Osteocyte (in vitro differentiated cells): ENCODE results near the gene TAF8. TPM values are rescaled to one million over a fixed set of nuclear protein-coding genes. Genes with fewer than 3 reads are reported as not detected.

Experiments
- DNase-seq: peaks from one replicate; pipeline ENCODE4 v3.0.0; 2021; ENCODE audit warnings: mixed read lengths; ENCODE audit not compliant: unreplicated experiment; ENCODE audit errors: extremely low spot score
- H3K27ac Mint-ChIP-seq: one replicate; pipeline ENCODE4 v1.8.0; 2021; ENCODE audit warnings: mild to moderate bottlenecking, mixed read lengths; ENCODE audit not compliant: unreplicated experiment
- H3K27me3 Mint-ChIP-seq: one replicate; pipeline ENCODE4 v1.8.0; 2021; ENCODE audit warnings: mixed read lengths; ENCODE audit not compliant: unreplicated experiment
- H3K36me3 Mint-ChIP-seq: one replicate; pipeline ENCODE4 v1.8.0; 2021; ENCODE audit warnings: mixed read lengths; ENCODE audit not compliant: unreplicated experiment
- H3K4me1 Mint-ChIP-seq: one replicate; pipeline ENCODE4 v1.8.0; 2021; ENCODE audit warnings: mixed read lengths; ENCODE audit not compliant: unreplicated experiment
- H3K4me3 Mint-ChIP-seq: one replicate; pipeline ENCODE4 v1.8.0; 2021; ENCODE audit warnings: mild to moderate bottlenecking, moderate library complexity, mixed read lengths; ENCODE audit not compliant: unreplicated experiment
- H3K9me3 Mint-ChIP-seq: one replicate; pipeline ENCODE4 v1.8.0; 2021; ENCODE audit warnings: mixed read lengths; ENCODE audit not compliant: unreplicated experiment
- CTCF ChIP-seq: fragments of 200-600 bp; sonication (generic); IDR thresholded peaks from 2 replicates; pipeline ENCODE4 v1.5.0; 2021; ENCODE audit warnings: antibody characterized with exemption, mild to moderate bottlenecking, moderate library complexity
- total RNA-seq: library from RNA; stranded (reverse); gene quantifications from 2 replicates; pipeline ENCODE4 v1.2.1, GENCODE V29; 2021

TAF8 gene
- total RNA-seq, 1 donor from 2014 or later: 27.6 TPM

GRCh38 chr6:42086046-42087035, 36.0 kb downstream of the TAF8 start:
- H3K36me3 Mint-ChIP-seq: peaks cover 9% of the 10 kb centered on the region
- H3K27me3 Mint-ChIP-seq: no peaks in the 10 kb centered on the region
- TF ChIP-seq CTCF: peak; percentile 15
- H3K27ac Mint-ChIP-seq: peak overlapping the region; percentile 3
- DNase-seq: no peak
- peaks cover 15% of the 10 kb centered on the region for H3K4me1 Mint-ChIP-seq
- H3K9me3 Mint-ChIP-seq: no peaks in the 10 kb centered on the region
- no peak overlapping the region for H3K4me3 Mint-ChIP-seq

GRCh38 chr6:42088101-42088591, 37.8 kb downstream of the TAF8 start:
- Mint-ChIP-seq H3K27me3 (no peaks in the 10 kb centered on the region), H3K4me1 (peaks cover 15% of the 10 kb centered on the region), H3K4me3 (no peak overlapping the region), H3K27ac (no peak overlapping the region), H3K9me3 (no peaks in the 10 kb centered on the region), H3K36me3 (peaks cover 2% of the 10 kb centered on the region)
- DNase-seq: no peak
- no peak for TF ChIP-seq CTCF

- peaks cover 16% of the 10 kb centered on the region for H3K4me1 Mint-ChIP-seq
Observed at GRCh38 chr6:42090819-42091717, 40.7 kb downstream of the TAF8 start.

DNA sequence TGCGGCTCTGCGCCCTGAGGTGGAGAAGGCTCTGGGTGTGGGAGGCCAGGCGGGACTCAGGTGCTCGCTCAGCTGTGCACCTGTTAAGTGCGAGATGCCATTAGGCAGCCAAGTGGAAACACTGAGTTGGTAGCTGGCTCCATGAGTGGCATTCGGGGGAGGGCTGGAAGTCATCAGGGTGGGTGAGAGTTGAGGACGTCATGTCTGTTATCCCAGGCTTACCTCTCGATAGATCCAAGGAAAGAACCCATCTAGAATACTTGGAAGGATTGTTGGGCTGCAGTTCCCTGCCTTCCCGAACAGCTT, 41.3 kb downstream of the TAF8 start:
- H3K4me1 Mint-ChIP-seq: peaks cover 16% of the 10 kb centered on the region
- H3K27me3 Mint-ChIP-seq: peaks cover 2% of the 10 kb centered on the region
- no peaks in the 10 kb centered on the region for H3K36me3 Mint-ChIP-seq
- no peak for TF ChIP-seq CTCF
- no peak overlapping the region for H3K27ac Mint-ChIP-seq
- no peaks in the 10 kb centered on the region for H3K9me3 Mint-ChIP-seq
- H3K4me3 Mint-ChIP-seq: no peak overlapping the region
- no peak for DNase-seq

More at GRCh38 chr6:42090819-42091717, 40.7 kb downstream of the TAF8 start:
- no peaks in the 10 kb centered on the region for H3K36me3 Mint-ChIP-seq
- no peak overlapping the region for H3K27ac Mint-ChIP-seq
- no peaks in the 10 kb centered on the region for H3K9me3 Mint-ChIP-seq
- H3K27me3 Mint-ChIP-seq: no peaks in the 10 kb centered on the region
- no peak for DNase-seq
- no peak overlapping the region for H3K4me3 Mint-ChIP-seq
- no peak for TF ChIP-seq CTCF
